Left forelimb (tissue), 1 donor: ENCODE measurements around the gene ZNF605.
A peak's percentile ranks its signal among the peaks of the same experiment; 100 is the strongest.
"Not testable (repeated sequence)": the region's sequence is repeated elsewhere in the genome, so short reads cannot be mapped to it uniquely, and the experiment has no call there.

Experiments used
- DNase-seq: peaks from one replicate; pipeline ENCODE4 v3.0.0-alpha.2; 2018; ENCODE audit warnings: low spot score

ZNF605 gene

GRCh38 chr12:132956011-132956788, at the start of gene ZNF605:
Gene ZNF605 (minus strand): TSS chr12:132956306. CDS start chr12:132945635, 10,671 bp downstream.
- DNase-seq, result peak; percentile 96

GRCh38 chr12:132998741-132999140, 42.6 kb upstream of the ZNF605 start:
- no peak for DNase-seq

- no peak for DNase-seq
Observed at GRCh38 chr12:132986885-132987225, 30.7 kb upstream of the ZNF605 start.

- DNase-seq, result peak; percentile 92
Observed at GRCh38 chr12:132986001-132986884, 30.1 kb upstream of the ZNF605 start, which contains the start of gene ZNF26. Gene ZNF26 (plus strand): TSS chr12:132986367. CDS start chr12:132986841, 474 bp downstream.

- not testable (repeated sequence) for DNase-seq
Observed at GRCh38 chr12:132976870-132977269, 20.8 kb upstream of the ZNF605 start.

- no peak for DNase-seq
Observed at GRCh38 chr12:132972374-132972773, 16.3 kb upstream of the ZNF605 start.

- no peak for DNase-seq
Observed at GRCh38 chr12:132967736-132968135, 11.6 kb upstream of the ZNF605 start.

- DNase-seq, result no peak
Observed at GRCh38 chr12:132966676-132967415, 10.7 kb upstream of the ZNF605 start.

GRCh38 chr12:132965796-132966195, 9.7 kb upstream of the ZNF605 start:
- DNase-seq, result no peak

GRCh38 chr12:132963947-132964346, 7.8 kb upstream of the ZNF605 start:
- DNase-seq, result not testable (repeated sequence)

GRCh38 chr12:132961790-132962189, 5.7 kb upstream of the ZNF605 start:
- not testable (repeated sequence) for DNase-seq

- no peak for DNase-seq
Observed at GRCh38 chr12:132955094-132956010, 754 bp downstream of the ZNF605 start.

GRCh38 chr12:132954471-132955048, 1.5 kb downstream of the ZNF605 start:
- DNase-seq, result no peak

- no peak for DNase-seq
Observed at GRCh38 chr12:132953771-132954170, 2.3 kb downstream of the ZNF605 start.

GRCh38 chr12:132953163-132953425, 3.0 kb downstream of the ZNF605 start:
- DNase-seq, result no peak

GRCh38 chr12:132952371-132953162, 3.5 kb downstream of the ZNF605 start:
- no peak for DNase-seq

GRCh38 chr12:132951649-132952048, 4.5 kb downstream of the ZNF605 start:
- DNase-seq, result no peak

GRCh38 chr12:132950844-132951535, 5.1 kb downstream of the ZNF605 start:
- DNase-seq, result no peak
